GM19397 (cell line): ENCODE measurements around the gene SPANXN3.
"Not testable (repeated sequence)": the region's sequence is repeated elsewhere in the genome, so short reads cannot be mapped to it uniquely, and the experiment has no call there.

Experiments used
- ATAC-seq: cut with Tn5 transposase; IDR thresholded peaks from one replicate; pipeline ENCODE4 v1.9.1; 2021; ENCODE audit warnings: mild to moderate bottlenecking, moderate library complexity; ENCODE audit not compliant: unreplicated experiment

SPANXN3 gene

GRCh38 chrX:143517375-143517774, at the start of gene SPANXN3:
Gene SPANXN3 (minus strand): TSS chrX:143517475. CDS start chrX:143517391, 84 bp downstream.
- ATAC-seq, result not testable (repeated sequence)

- no peak for ATAC-seq
Observed at GRCh38 chrX:143536176-143536575, 18.9 kb upstream of the SPANXN3 start.

DNA sequence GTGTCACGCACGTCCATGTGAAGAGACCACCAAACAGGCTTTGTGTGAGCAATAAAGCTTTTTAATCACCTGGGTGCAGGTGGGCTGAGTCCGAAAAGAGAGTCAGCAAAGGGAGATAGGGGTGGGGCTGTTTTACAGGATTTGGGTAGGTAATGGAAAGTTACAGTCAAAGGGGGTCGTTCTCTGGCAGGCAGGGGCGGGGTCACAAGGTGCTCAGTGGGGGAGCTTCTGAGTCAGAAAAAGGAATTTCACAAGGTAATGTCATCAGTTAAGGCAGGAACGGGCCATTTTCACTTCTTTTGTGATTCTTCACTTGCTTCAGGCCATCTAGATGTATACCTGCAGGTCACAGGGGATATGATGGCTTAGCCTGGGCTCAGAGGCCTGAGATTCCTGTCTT, 15.1 kb downstream of the SPANXN3 start:
- ATAC-seq, result not testable (repeated sequence)

DNA sequence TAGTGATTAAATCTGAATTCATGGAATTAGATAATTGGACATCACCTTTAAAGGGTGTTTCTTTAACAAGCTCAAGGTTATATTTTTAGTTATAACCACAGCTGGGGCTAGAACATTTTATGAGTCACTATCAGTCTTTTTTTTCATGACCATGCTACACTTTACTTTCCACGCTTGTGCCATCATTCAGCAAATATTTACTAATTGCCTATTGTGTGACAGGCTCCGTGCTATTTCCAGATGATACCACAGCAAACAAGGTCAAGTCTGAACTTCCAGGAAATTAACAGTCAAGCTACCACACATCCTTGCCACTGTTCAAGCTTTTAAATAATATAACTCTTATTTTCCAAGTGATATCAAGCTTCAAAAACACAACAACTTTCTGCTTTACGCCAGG, 16.5 kb downstream of the SPANXN3 start:
- ATAC-seq, result no peak

- ATAC-seq, result no peak
Observed at GRCh38 chrX:143486105-143486504, 31.2 kb downstream of the SPANXN3 start.

- no peak for ATAC-seq
Observed at GRCh38 chrX:143476751-143477150, 40.5 kb downstream of the SPANXN3 start.

- ATAC-seq, result no peak
Observed at GRCh38 chrX:143472347-143472938, 44.8 kb downstream of the SPANXN3 start.

DNA sequence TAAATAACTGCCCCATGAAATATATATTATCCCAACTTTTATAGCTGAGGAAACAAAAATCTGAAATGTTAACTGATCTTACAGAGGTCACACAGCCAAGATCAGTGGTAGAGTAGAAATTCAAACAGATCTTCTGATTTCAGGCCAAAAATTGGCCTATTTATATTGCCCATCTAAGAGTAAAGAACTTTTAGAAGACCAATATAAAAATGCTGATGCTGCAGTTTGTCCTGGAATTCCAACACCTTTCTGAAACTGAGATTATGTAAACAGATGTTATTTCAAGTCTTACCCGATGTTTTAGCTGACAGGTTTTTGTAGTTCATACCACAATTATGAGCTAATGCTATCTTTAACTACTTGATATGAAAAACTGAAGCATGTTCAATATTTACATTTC, 51.1 kb downstream of the SPANXN3 start:
- ATAC-seq, result no peak

- no peak for ATAC-seq
Observed at GRCh38 chrX:143462696-143463095, 54.6 kb downstream of the SPANXN3 start.

DNA sequence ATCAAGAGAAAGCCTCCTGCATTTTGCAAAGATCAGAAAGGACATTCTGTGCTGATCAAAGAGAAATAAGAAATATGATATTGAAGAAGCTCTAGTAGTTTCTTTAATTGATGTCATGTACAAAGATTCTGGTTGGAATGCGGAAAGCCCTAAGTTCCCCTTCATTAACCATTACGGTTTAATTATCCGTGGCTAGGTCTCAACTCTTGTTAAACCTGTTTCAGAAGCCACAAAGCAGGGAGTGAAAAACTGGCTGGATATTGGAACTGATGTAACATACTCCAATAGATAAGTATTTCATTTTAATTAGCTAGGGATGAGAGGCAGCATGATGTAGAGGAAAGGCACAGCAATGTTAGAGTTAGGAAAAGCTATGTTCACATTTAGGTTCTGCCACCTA, 55.7 kb downstream of the SPANXN3 start:
- ATAC-seq, result no peak
